H9 (cell line): ENCODE measurements around the gene PTPN3. TPM values are rescaled to one million over a fixed set of nuclear protein-coding genes. Genes with fewer than 3 reads are reported as not detected.

Source experiments
- DNase-seq: peaks from one replicate; pipeline ENCODE4 v3.0.0-alpha.2; 2017
- H2AFZ ChIP-seq: one replicate; pipeline ENCODE4 v1.6.1; 2013; ENCODE audit warnings: mild to moderate bottlenecking, low read length, control low read depth, moderate library complexity
- H2AK5ac ChIP-seq: 2 replicates; pipeline ENCODE4 v1.6.1; 2013; ENCODE audit warnings: low read length, control low read depth, mixed read lengths; ENCODE audit not compliant: insufficient read length
- H2BK120ac ChIP-seq: one replicate; pipeline ENCODE4 v1.6.1; 2013; ENCODE audit warnings: low read depth, mild to moderate bottlenecking, low read length, control low read depth, inconsistent platforms; ENCODE audit not compliant: poor library complexity, severe bottlenecking
- H2BK12ac ChIP-seq: 2 replicates; pipeline ENCODE4 v1.6.1; 2013; ENCODE audit warnings: low read length, control low read depth, mixed read lengths, low read depth; ENCODE audit not compliant: insufficient read length
- H2BK15ac ChIP-seq: 2 replicates; pipeline ENCODE4 v1.6.1; 2013; ENCODE audit warnings: low read depth, low read length, control low read depth
- H2BK20ac ChIP-seq: one replicate; pipeline ENCODE4 v1.6.1; 2013; ENCODE audit warnings: low read depth, mild to moderate bottlenecking, low read length, control low read depth, inconsistent platforms; ENCODE audit not compliant: poor library complexity, severe bottlenecking
- H2BK5ac ChIP-seq: 2 replicates; pipeline ENCODE4 v1.6.1; 2013; ENCODE audit warnings: low read length, control low read depth, mixed read lengths; ENCODE audit not compliant: insufficient read length
- H3K14ac ChIP-seq: 2 replicates; pipeline ENCODE4 v1.6.1; 2013; ENCODE audit warnings: low read length, control low read depth; ENCODE audit not compliant: insufficient read depth
- H3K18ac ChIP-seq: 2 replicates; pipeline ENCODE4 v1.6.1; 2013; ENCODE audit warnings: low read depth, mild to moderate bottlenecking, mixed read lengths, low read length, control low read depth; ENCODE audit not compliant: insufficient read length
- H3K23ac ChIP-seq: 2 replicates; pipeline ENCODE4 v1.6.1; 2013; ENCODE audit warnings: low read length, control low read depth, mixed read lengths, low read depth; ENCODE audit not compliant: insufficient read length
- H3K23me2 ChIP-seq: 2 replicates; pipeline ENCODE4 v1.6.1; 2013; ENCODE audit warnings: low read depth, mild to moderate bottlenecking, mixed read lengths, low read length, control low read depth; ENCODE audit not compliant: insufficient read length, poor library complexity, severe bottlenecking
- H3K27ac ChIP-seq: 2 replicates; pipeline ENCODE4 v1.5.1; 2013; ENCODE audit warnings: low read length, control low read depth, mixed read lengths, low read depth; ENCODE audit not compliant: insufficient read length
- H3K27me3 ChIP-seq: 2 replicates; pipeline ENCODE4 v1.6.1; 2013; ENCODE audit warnings: low read length, control low read depth, inconsistent platforms; ENCODE audit not compliant: insufficient read depth
- H3K4ac ChIP-seq: 2 replicates; pipeline ENCODE4 v1.6.1; 2013; ENCODE audit warnings: low read depth, mild to moderate bottlenecking, control low read depth, inconsistent platforms, low read length, moderate library complexity
- H3K4me1 ChIP-seq: 2 replicates; pipeline ENCODE4 v1.6.1; 2013; ENCODE audit warnings: low read length, control low read depth, inconsistent platforms; ENCODE audit not compliant: insufficient read depth
- H3K4me2 ChIP-seq: 2 replicates; pipeline ENCODE4 v1.6.1; 2013; ENCODE audit warnings: low read length, control low read depth, mixed read lengths; ENCODE audit not compliant: insufficient read length, insufficient read depth
- H3K56ac ChIP-seq: 2 replicates; pipeline ENCODE4 v1.6.1; 2013; ENCODE audit warnings: low read depth, mild to moderate bottlenecking, mixed read lengths, low read length, control low read depth; ENCODE audit not compliant: insufficient read length
- H3K79me1 ChIP-seq: 2 replicates; pipeline ENCODE4 v1.6.1; 2013; ENCODE audit warnings: low read depth, mild to moderate bottlenecking, moderate library complexity, low read length, control low read depth, inconsistent platforms; ENCODE audit not compliant: insufficient read depth, poor library complexity, severe bottlenecking
- H3K79me2 ChIP-seq: 2 replicates; pipeline ENCODE4 v1.6.1; 2013; ENCODE audit warnings: low read length, control low read depth, inconsistent platforms; ENCODE audit not compliant: insufficient read depth
- H3K9ac ChIP-seq: 2 replicates; pipeline ENCODE4 v1.6.1; 2013; ENCODE audit warnings: low read length, control low read depth, mixed read lengths; ENCODE audit not compliant: insufficient read length; ENCODE audit errors: extremely low read depth
- H3K9me3 ChIP-seq: one replicate; pipeline ENCODE4 v1.6.1; 2013; ENCODE audit warnings: low read depth, low read length, inconsistent platforms; ENCODE audit not compliant: control insufficient read depth
- H3T11ph ChIP-seq: one replicate; pipeline ENCODE4 v1.6.1; 2013; ENCODE audit warnings: mild to moderate bottlenecking, low read length, control low read depth, inconsistent platforms
- H4K20me1 ChIP-seq: one replicate; pipeline ENCODE4 v1.6.1; 2013; ENCODE audit not compliant: control insufficient read depth, insufficient read length, insufficient read depth
- H4K5ac ChIP-seq: 2 replicates; pipeline ENCODE4 v1.6.1; 2013; ENCODE audit warnings: low read depth, mild to moderate bottlenecking, mixed read lengths, low read length, control low read depth; ENCODE audit not compliant: insufficient read length
- H4K8ac ChIP-seq: replicated peaks from 2 replicates; pipeline ENCODE4 v1.6.1; 2013; ENCODE audit warnings: low read length, control low read depth, mixed read lengths, low read depth; ENCODE audit not compliant: insufficient read length
- H4K91ac ChIP-seq: 2 replicates; pipeline ENCODE4 v1.6.1; 2013; ENCODE audit warnings: low read depth, mild to moderate bottlenecking, moderate library complexity, mixed read lengths, low read length, control low read depth; ENCODE audit not compliant: insufficient read length
- H3K27ac Mint-ChIP-seq, 3 experiments: 2 replicates in 2 of 3; 3 replicates in 1 of 3; pipeline ENCODE4 v1.8.0; 2020 to 2021; ENCODE audit warnings: mixed read lengths in 3 of 3, mild to moderate bottlenecking in 1 of 3, moderate library complexity in 1 of 3
- H3K27me3 Mint-ChIP-seq: 2 replicates; pipeline ENCODE4 v1.8.0; 2021; ENCODE audit warnings: low read depth, mild to moderate bottlenecking, moderate library complexity, mixed read lengths
- H3K36me3 Mint-ChIP-seq, 3 experiments: 2 replicates in 2 of 3; 3 replicates in 1 of 3; pipeline ENCODE4 v1.8.0; 2020 to 2021; ENCODE audit warnings: low read depth in 3 of 3, mixed read lengths in 3 of 3; ENCODE audit not compliant: insufficient read depth in 1 of 3
- H3K4me1 Mint-ChIP-seq, 2 experiments: 2 replicates each; pipeline ENCODE4 v1.8.0; 2020; ENCODE audit warnings: mixed read lengths in 2 of 2
- H3K4me3 Mint-ChIP-seq, 2 experiments: 2 replicates in 1 of 2; 3 replicates in 1 of 2; pipeline ENCODE4 v1.8.0; 2020 to 2021; ENCODE audit warnings: mild to moderate bottlenecking in 2 of 2, mixed read lengths in 2 of 2, moderate library complexity in 1 of 2
- H3K9me3 Mint-ChIP-seq, 2 experiments: 2 replicates in 1 of 2; 3 replicates in 1 of 2; pipeline ENCODE4 v1.8.0; 2020; ENCODE audit warnings: mild to moderate bottlenecking in 2 of 2, mixed read lengths in 2 of 2, moderate library complexity in 1 of 2
- WGBS: extraction: QIAGEN DNeasy Blood & Tissue Kit; methylation state at CpG from one replicate; pipeline ENCODE4 v1.1.7; 2013; ENCODE audit warnings: missing lambda C conversion rate, low lambda C conversion rate, mixed read lengths; ENCODE audit not compliant: insufficient read length; ENCODE audit errors: extremely low coverage; 5-methylcytosine and 5-hydroxymethylcytosine counted together
- total RNA-seq: library from RNA; stranded (reverse); gene quantifications from 2 replicates; pipeline ENCODE4 v1.2.1, GENCODE V29; 2021
- TF ChIP-seq, protein P1 (sequence below): fragments of 200-600 bp; sonication (generic); conservative IDR thresholded peaks from 3 replicates; pipeline ENCODE4 v1.8.0; 2021; ENCODE audit warnings: antibody characterized with exemption, mild to moderate bottlenecking

The PTPN3 gene
- total RNA-seq, 1 experiment from 2014 or later = 2.6 TPM

DNA sequence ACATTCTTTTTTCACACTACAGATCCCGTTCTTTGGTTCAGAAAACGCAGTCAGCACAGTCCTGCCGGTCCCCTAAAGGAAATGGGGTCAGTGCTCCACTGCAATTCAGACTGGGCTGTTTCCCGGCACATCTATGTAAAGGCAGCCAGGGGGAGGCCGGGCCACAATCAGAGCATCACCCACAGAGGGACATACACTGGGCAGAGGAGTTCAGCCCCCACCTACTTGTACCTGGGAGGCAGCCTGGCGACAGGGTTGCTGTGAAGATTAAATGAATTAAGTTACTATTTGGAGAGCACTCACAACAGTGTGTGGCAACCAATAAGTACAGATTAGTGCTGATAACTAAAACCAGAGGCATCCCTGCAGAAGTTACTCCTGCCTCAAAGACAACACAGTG lies 4.5 kb downstream of the PTPN3 start:
- H2BK120ac ChIP-seq = no peak overlapping the region
- no peak overlapping the region for H3K14ac ChIP-seq
- 0 out of 7 replicates have a peak overlapping the region, but pooled peaks of 1 of the 3 experiments have one; percentile 2 for H3K27ac Mint-ChIP-seq
- no peak overlapping the region for H3K23ac ChIP-seq
- no peak overlapping the region for H3K56ac ChIP-seq
- H3K9me3 ChIP-seq = no peaks in the 10 kb centered on the region
- H3T11ph ChIP-seq = no peak overlapping the region
- no peaks in the 10 kb centered on the region for H3K4me1 ChIP-seq
- no peak overlapping the region for H2BK20ac ChIP-seq
- peaks cover 41% of the 10 kb centered on the region for H3K27me3 Mint-ChIP-seq
- no peak overlapping the region for H2AFZ ChIP-seq
- H3K4me2 ChIP-seq = no peak overlapping the region
- H3K79me1 ChIP-seq = no peaks in the 10 kb centered on the region
- no peak overlapping the region for H4K8ac ChIP-seq
- H3K4me1 Mint-ChIP-seq = peaks cover 10% of the 10 kb centered on the region in 2 experiments
- no peaks in the 10 kb centered on the region; the same call in 1 of the 2 replicates for H3K79me2 ChIP-seq
- H3K9me3 Mint-ChIP-seq = no peaks in the 10 kb centered on the region; a peak in 1 of 5 replicates
- H2BK15ac ChIP-seq = no peak overlapping the region
- peaks cover 0 to 2% (median 0%) of the 10 kb centered on the region in 3 experiments; a peak in 3 of 7 replicates for H3K36me3 Mint-ChIP-seq
- DNase-seq = no peak
- H2BK12ac ChIP-seq = no peak overlapping the region
- no peak overlapping the region for H4K91ac ChIP-seq
- no CpG with 5 or more reads among the region's 6 CpGs for WGBS
- TF ChIP-seq, protein P1, sequence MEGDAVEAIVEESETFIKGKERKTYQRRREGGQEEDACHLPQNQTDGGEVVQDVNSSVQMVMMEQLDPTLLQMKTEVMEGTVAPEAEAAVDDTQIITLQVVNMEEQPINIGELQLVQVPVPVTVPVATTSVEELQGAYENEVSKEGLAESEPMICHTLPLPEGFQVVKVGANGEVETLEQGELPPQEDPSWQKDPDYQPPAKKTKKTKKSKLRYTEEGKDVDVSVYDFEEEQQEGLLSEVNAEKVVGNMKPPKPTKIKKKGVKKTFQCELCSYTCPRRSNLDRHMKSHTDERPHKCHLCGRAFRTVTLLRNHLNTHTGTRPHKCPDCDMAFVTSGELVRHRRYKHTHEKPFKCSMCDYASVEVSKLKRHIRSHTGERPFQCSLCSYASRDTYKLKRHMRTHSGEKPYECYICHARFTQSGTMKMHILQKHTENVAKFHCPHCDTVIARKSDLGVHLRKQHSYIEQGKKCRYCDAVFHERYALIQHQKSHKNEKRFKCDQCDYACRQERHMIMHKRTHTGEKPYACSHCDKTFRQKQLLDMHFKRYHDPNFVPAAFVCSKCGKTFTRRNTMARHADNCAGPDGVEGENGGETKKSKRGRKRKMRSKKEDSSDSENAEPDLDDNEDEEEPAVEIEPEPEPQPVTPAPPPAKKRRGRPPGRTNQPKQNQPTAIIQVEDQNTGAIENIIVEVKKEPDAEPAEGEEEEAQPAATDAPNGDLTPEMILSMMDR = no peak
- no peak overlapping the region for H3K18ac ChIP-seq
- no peak overlapping the region for H3K4ac ChIP-seq
- H3K9ac ChIP-seq = no peak overlapping the region
- H3K27ac ChIP-seq = no peak overlapping the region
- H3K23me2 ChIP-seq = no peaks in the 10 kb centered on the region
- no peak overlapping the region for H3K4me3 Mint-ChIP-seq
- H2AK5ac ChIP-seq = no peak overlapping the region
- H2BK5ac ChIP-seq = no peak overlapping the region
- peaks cover 16% of the 10 kb centered on the region; the same call in 1 of the 2 replicates for H3K27me3 ChIP-seq
- no peaks in the 10 kb centered on the region for H4K20me1 ChIP-seq
- no peak overlapping the region for H4K5ac ChIP-seq
